GM23248 (cell line): ENCODE data around the gene PPP2R5B. TPM values are rescaled to one million over a fixed set of nuclear protein-coding genes. Genes with fewer than 3 reads are reported as not detected.
A peak's percentile ranks its signal among the peaks of the same experiment; 100 is the strongest.

Experiments
- DNase-seq: peaks from one replicate; pipeline ENCODE4 v3.0.0-alpha.2; 2015
- H2AFZ ChIP-seq: fragments of 200-600 bp; sonication (generic); 2 replicates; pipeline ENCODE4 v1.6.1; 2016; ENCODE audit warnings: antibody characterized with exemption
- H3F3A ChIP-seq: fragments of 200-600 bp; sonication (generic); 2 replicates; pipeline ENCODE4 v1.6.1; 2016; ENCODE audit warnings: mild to moderate bottlenecking, antibody characterized with exemption, mixed run types; ENCODE audit not compliant: insufficient read depth
- H3K27ac ChIP-seq: fragments of 200-600 bp; sonication (generic); 2 replicates; pipeline ENCODE4 v1.5.1; 2016; ENCODE audit warnings: mild to moderate bottlenecking
- H3K27me3 ChIP-seq: fragments of 200-600 bp; sonication (generic); replicated peaks from 2 replicates; pipeline ENCODE4 v1.6.1; 2016; ENCODE audit warnings: mild to moderate bottlenecking; ENCODE audit not compliant: insufficient read depth
- H3K36me3 ChIP-seq: fragments of 200-600 bp; sonication (generic); 2 replicates; pipeline ENCODE4 v1.6.1; 2016; ENCODE audit warnings: low read depth, mild to moderate bottlenecking
- H3K4me1 ChIP-seq: fragments of 200-600 bp; sonication (generic); 2 replicates; pipeline ENCODE4 v1.6.1; 2016; ENCODE audit warnings: mild to moderate bottlenecking; ENCODE audit not compliant: insufficient read depth
- H3K4me2 ChIP-seq: fragments of 200-600 bp; sonication (generic); one replicate; pipeline ENCODE4 v1.6.1; 2016; ENCODE audit warnings: mild to moderate bottlenecking; ENCODE audit not compliant: unreplicated experiment
- H3K4me3 ChIP-seq: fragments of 200-600 bp; sonication (generic); 2 replicates; pipeline ENCODE4 v1.5.1; 2016; ENCODE audit warnings: mild to moderate bottlenecking
- H3K79me2 ChIP-seq: fragments of 200-600 bp; sonication (generic); 2 replicates; pipeline ENCODE4 v1.6.1; 2016; ENCODE audit warnings: mild to moderate bottlenecking; ENCODE audit not compliant: insufficient read depth
- H3K9ac ChIP-seq: fragments of 200-600 bp; sonication (generic); 2 replicates; pipeline ENCODE4 v1.6.1; 2016; ENCODE audit warnings: mild to moderate bottlenecking
- H3K9me2 ChIP-seq: fragments of 200-600 bp; sonication (generic); 2 replicates; pipeline ENCODE4 v1.6.1; 2016; ENCODE audit warnings: mixed run types, mild to moderate bottlenecking, moderate library complexity; ENCODE audit not compliant: insufficient read depth
- H3K9me3 ChIP-seq: fragments of 200-600 bp; sonication (generic); one replicate; pipeline ENCODE4 v1.6.1; 2017; ENCODE audit warnings: low read depth
- H4K20me1 ChIP-seq: fragments of 200-600 bp; sonication (generic); 2 replicates; pipeline ENCODE4 v1.6.0; 2016; ENCODE audit not compliant: insufficient read depth
- EZH2 ChIP-seq: fragments of 200-600 bp; sonication (generic); IDR thresholded peaks from 2 replicates; pipeline ENCODE4 v1.6.1; 2018; ENCODE audit warnings: antibody characterized with exemption, mild to moderate bottlenecking; ENCODE audit not compliant: insufficient read depth, poor library complexity, severe bottlenecking
- EZH2phosphoT487 ChIP-seq: fragments of 200-600 bp; sonication (generic); IDR thresholded peaks from 2 replicates; pipeline ENCODE4 v1.6.1; 2018; ENCODE audit warnings: antibody characterized with exemption, moderate library complexity, mild to moderate bottlenecking, low read depth; ENCODE audit not compliant: insufficient read depth
- WGBS, 2 experiments: methylation state at CpG; one replicate each; pipeline ENCODE4 v1.1.6; 2015 to 2017; ENCODE audit warnings: low lambda C conversion rate in 2 of 2, low coverage in 1 of 2; ENCODE audit errors: missing lambda C conversion rate in 2 of 2; 5-methylcytosine and 5-hydroxymethylcytosine counted together
- in situ Hi-C: fragments of 300-500 bp; cut with MboI; formaldehyde crosslinking; loops from 2 replicates; pipeline ENCODE4 v1.15.0; 2020
- polyA plus RNA-seq: library from polyadenylated mRNA; unstranded; fragments of >200 nt; fragmentation: Nextera tagmentation; extraction: Ambion mirVana; gene quantifications from 2 replicates; pipeline ENCODE4 v1.2.1, GENCODE V29; 2016
- total RNA-seq: library from RNA; depleted of rRNA; stranded (reverse); fragments of >200 nt; shearing (Covaris generic); gene quantifications from 2 replicates; pipeline ENCODE4 v1.2.3, GENCODE V29; 2014; rRNA removed

PPP2R5B gene
- 23.9 and 27.3 TPM in 2 replicates for total RNA-seq
- polyA plus RNA-seq, result 16.4 and 19.4 TPM in 2 replicates

- WGBS, 2 experiments, result 1% methylated on average over 20 to 46 of the region's 47 CpGs
- Histone ChIP-seq H3K4me2 (peak within 1 kb of the TSS; percentile 89), H3K9me3 (no peaks in the 10 kb centered on the region), H3K9me2 (no peaks in the 10 kb centered on the region), H3K27me3 (no peaks in the 10 kb centered on the region), H4K20me1 (no peaks in the 10 kb centered on the region), H3F3A (no peaks in the 10 kb centered on the region), H3K4me1 (no peaks in the 10 kb centered on the region), H3K36me3 (peaks cover 4% of the 10 kb centered on the region; the same call in 1 of the 2 replicates), H3K9ac (peak within 1 kb of the TSS; percentile 80), H2AFZ (peak within 1 kb of the TSS; percentile 100), H3K4me3 (peak within 1 kb of the TSS; percentile 85), H3K27ac (peak within 1 kb of the TSS; percentile 73), H3K79me2 (peaks cover 17% of the 10 kb centered on the region; the same call in 1 of the 2 replicates)
- TF ChIP-seq EZH2, result no peak
- TF ChIP-seq EZH2phosphoT487, result no peak
- peak; percentile 98 for DNase-seq
- in situ Hi-C loops, result no loop called here
Observed at GRCh38 chr11:64923944-64924909, at the start of gene PPP2R5B. Gene PPP2R5B, plus strand, starts transcription at chr11:64924689. Its CDS starts 1,046 bp downstream, at chr11:64925735.

- peak; percentile 40 for DNase-seq
- peaks cover 77% of the 10 kb centered on the region for H3K79me2 ChIP-seq
- no peak overlapping the region for H2AFZ ChIP-seq
- no peaks in the 10 kb centered on the region for H3K9me3 ChIP-seq
- peak overlapping the region; percentile 99 for H3K4me2 ChIP-seq
- H3K4me3 ChIP-seq, result peak overlapping the region; percentile 96
- 79 to 83% methylated on average over 17 of the region's 17 CpGs for WGBS, 2 experiments
- in situ Hi-C loops, result no loop called here
- TF ChIP-seq EZH2 (no peak), EZH2phosphoT487 (no peak)
- peaks cover 9% of the 10 kb centered on the region; the same call in 1 of the 2 replicates for H4K20me1 ChIP-seq
- H3K4me1 ChIP-seq, result peaks cover 20% of the 10 kb centered on the region
- H3K9me2 ChIP-seq, result no peaks in the 10 kb centered on the region
- peak overlapping the region; percentile 66 for H3K27ac ChIP-seq
- peaks cover 30% of the 10 kb centered on the region for H3F3A ChIP-seq
- peak overlapping the region; percentile 90 for H3K9ac ChIP-seq
- peaks cover 28% of the 10 kb centered on the region for H3K36me3 ChIP-seq
- H3K27me3 ChIP-seq, result no peaks in the 10 kb centered on the region
Observed at GRCh38 chr11:64875369-64876228, 48.9 kb upstream of the PPP2R5B start.

- peak; percentile 43 for DNase-seq
- no peaks in the 10 kb centered on the region for H3K9me3 ChIP-seq
- peak overlapping the region; percentile 90 for H3K9ac ChIP-seq
- peak overlapping the region; percentile 96 for H3K4me3 ChIP-seq
- in situ Hi-C loops, result no loop called here
- peaks cover 24% of the 10 kb centered on the region for H3K36me3 ChIP-seq
- WGBS, 2 experiments, result 20% methylated on average over 11 of the region's 11 CpGs
- no peaks in the 10 kb centered on the region for H3K9me2 ChIP-seq
- peaks cover 9% of the 10 kb centered on the region; the same call in 1 of the 2 replicates for H4K20me1 ChIP-seq
- H3K27me3 ChIP-seq, result no peaks in the 10 kb centered on the region
- H3K79me2 ChIP-seq, result peaks cover 70% of the 10 kb centered on the region
- no peak overlapping the region for H2AFZ ChIP-seq
- TF ChIP-seq EZH2phosphoT487 (no peak), EZH2 (no peak)
- H3K27ac ChIP-seq, result peak overlapping the region; percentile 66
- peaks cover 16% of the 10 kb centered on the region for H3K4me1 ChIP-seq
- H3F3A ChIP-seq, result peaks cover 26% of the 10 kb centered on the region
- H3K4me2 ChIP-seq, result peak overlapping the region; percentile 99
Observed at GRCh38 chr11:64876229-64876750, 48.2 kb upstream of the PPP2R5B start.
